SIG-M5 treated with dmso at 0.1 percent for 504 hours (cell line): ENCODE results near the gene CHML.

ENCODE experiments used
- DNase-seq: peaks from one replicate; lab custom pipeline; 2025; ENCODE audit not compliant: unreplicated experiment; lab: John Stamatoyannopoulos, UW

The CHML gene

GRCh38 chr1:241647658-241648057 lies 7.5 kb upstream of the CHML start:
- no peak for DNase-seq

GRCh38 chr1:241646201-241646600 lies 6.0 kb upstream of the CHML start:
- DNase-seq, result no peak

GRCh38 chr1:241645199-241645598 lies 5.0 kb upstream of the CHML start:
- DNase-seq, result no peak

- DNase-seq, result no peak
Measured at GRCh38 chr1:241644259-241644658, 4.1 kb upstream of the CHML start.

- DNase-seq, result no peak
Measured at GRCh38 chr1:241642593-241642944, 2.4 kb upstream of the CHML start.

GRCh38 chr1:241641773-241642592 lies 1.8 kb upstream of the CHML start:
- no peak for DNase-seq

- peak; percentile 93 for DNase-seq
Measured at GRCh38 chr1:241640867-241641622, 876 bp upstream of the CHML start.

GRCh38 chr1:241639623-241640148 lies 483 bp downstream of the CHML start:
- peak; percentile 72 for DNase-seq

- peak; percentile 31 for DNase-seq
Measured at GRCh38 chr1:241638909-241639622, 1.1 kb downstream of the CHML start.

GRCh38 chr1:241638099-241638682 lies 2.0 kb downstream of the CHML start:
- peak; percentile 58 for DNase-seq

GRCh38 chr1:241637604-241638003 lies 2.6 kb downstream of the CHML start:
- DNase-seq, result peak; percentile 75

- no peak for DNase-seq
Measured at GRCh38 chr1:241637046-241637590, 3.1 kb downstream of the CHML start.

- DNase-seq, result no peak
Measured at GRCh38 chr1:241636291-241636690, 3.9 kb downstream of the CHML start.

- DNase-seq, result no peak
Measured at GRCh38 chr1:241635556-241636152, 4.5 kb downstream of the CHML start.

- DNase-seq, result no peak
Measured at GRCh38 chr1:241632987-241633386, 7.2 kb downstream of the CHML start.

- no peak for DNase-seq
Measured at GRCh38 chr1:241631674-241632073, 8.5 kb downstream of the CHML start.

- no peak for DNase-seq
Measured at GRCh38 chr1:241630899-241631298, 9.3 kb downstream of the CHML start.

- no peak for DNase-seq
Measured at GRCh38 chr1:241630476-241630875, 9.7 kb downstream of the CHML start.

GRCh38 chr1:241630005-241630404 lies 10.2 kb downstream of the CHML start:
- DNase-seq, result no peak

- DNase-seq, result peak; percentile 46
Measured at GRCh38 chr1:241627453-241628259, 12.5 kb downstream of the CHML start.
